K562 (cell line): ENCODE measurements around the gene IRS1. TPM values are rescaled to one million over a fixed set of nuclear protein-coding genes. Genes with fewer than 3 reads are reported as not detected.

ENCODE experiments used
- HIVEP1 ChIP-seq: fragments of 250-450 bp; sonication (Bioruptor Pico); IDR thresholded peaks from 2 replicates; pipeline ENCODE4 v1.4.0; 2020; ENCODE audit warnings: mild to moderate bottlenecking
- KAT2B ChIP-seq: IDR thresholded peaks from one replicate; pipeline ENCODE4 v1.6.1; 2012; ENCODE audit warnings: low read depth, mild to moderate bottlenecking, control low read depth, inconsistent platforms, low read length, moderate library complexity
- RCOR1 ChIP-seq, 2 experiments: IDR thresholded peaks; 2 replicates each; pipeline ENCODE4 v1.6.1; 2012; ENCODE audit warnings: low read depth in 2 of 2, low read length in 2 of 2, borderline replicate concordance in 1 of 2, improper control_type of control experiment in 1 of 2
- TAF9B ChIP-seq: fragments of 450-650 bp; IDR thresholded peaks from 2 replicates; pipeline ENCODE4 v1.6.1; 2018; ENCODE audit warnings: mild to moderate bottlenecking; ENCODE audit not compliant: partially characterized antibody
- ZBTB1 ChIP-seq: sonication (generic); formaldehyde crosslinking; IDR thresholded peaks from 2 replicates; pipeline ENCODE4 v1.8.1; 2023; ENCODE audit warnings: missing genetic modification reagents, low read depth, mild to moderate bottlenecking, borderline replicate concordance
- ZNF232 ChIP-seq: sonication (generic); formaldehyde crosslinking; IDR thresholded peaks from 2 replicates; pipeline ENCODE4 v1.8.0; 2022; ENCODE audit warnings: mild to moderate bottlenecking, missing genetic modification reagents
- ZNF584 ChIP-seq: fragments of 200-800 bp; sonication (Bioruptor generic); IDR thresholded peaks from 2 replicates; pipeline ENCODE4 v1.6.1; 2016; ENCODE audit warnings: low read depth, mild to moderate bottlenecking, missing genetic modification characterization, missing compliant biosample characterization
- ZNF785 ChIP-seq: fragments of 250-450 bp; sonication (Bioruptor Pico); IDR thresholded peaks from 2 replicates; pipeline ENCODE4 v1.4.0; 2020; ENCODE audit warnings: mild to moderate bottlenecking
- polyA plus RNA-seq, 8 experiments: library from polyadenylated mRNA; depleted of rRNA in 4 of 8; stranded (reverse) in 5 of 8; unstranded in 3 of 8; fragments of >200 nt; fragmentation: Nextera tagmentation in 2 of 8; fragmentation: Illumina TruSeq in 1 of 8; extraction: Ambion mirVana in 2 of 8; extraction: Trizol in 1 of 8; gene quantifications; 2 replicates each; pipeline versions ENCODE4 v1.2.1 to v1.2.3, GENCODE V29; 2011 to 2014; ENCODE audit warnings: inconsistent platforms in 1 of 8, missing spikeins in 1 of 8
- total RNA-seq, 7 experiments: library from RNA; depleted of rRNA in 6 of 7; stranded (reverse); fragments of >200 nt in 6 of 7; fragmentation: Illumina TruSeq in 2 of 7; extraction: Trizol in 2 of 7; gene quantifications; 2 replicates each; pipeline versions ENCODE4 v1.2.1 to v1.2.3, GENCODE V29; 2011 to 2021; ENCODE audit warnings: low replicate concordance in 1 of 7
- TF ChIP-seq, protein P1 (sequence below): fragments of 450-650 bp; IDR thresholded peaks from 2 replicates; pipeline ENCODE4 v1.6.1; 2017; ENCODE audit warnings: antibody characterized with exemption, mild to moderate bottlenecking
- TF ChIP-seq, protein P2 (sequence below): sonication (generic); formaldehyde crosslinking; IDR thresholded peaks from 2 replicates; pipeline ENCODE4 v1.8.1; 2023; ENCODE audit warnings: mild to moderate bottlenecking, missing genetic modification reagents

IRS1 gene
- total and polyA plus RNA-seq, 9 of the 15 experiments (the other 6 are each of a cell fraction or from before 2014, with no cell fraction given) = under 0.01 to 0.31 (median 0.08) TPM; not detected in 1

DNA sequence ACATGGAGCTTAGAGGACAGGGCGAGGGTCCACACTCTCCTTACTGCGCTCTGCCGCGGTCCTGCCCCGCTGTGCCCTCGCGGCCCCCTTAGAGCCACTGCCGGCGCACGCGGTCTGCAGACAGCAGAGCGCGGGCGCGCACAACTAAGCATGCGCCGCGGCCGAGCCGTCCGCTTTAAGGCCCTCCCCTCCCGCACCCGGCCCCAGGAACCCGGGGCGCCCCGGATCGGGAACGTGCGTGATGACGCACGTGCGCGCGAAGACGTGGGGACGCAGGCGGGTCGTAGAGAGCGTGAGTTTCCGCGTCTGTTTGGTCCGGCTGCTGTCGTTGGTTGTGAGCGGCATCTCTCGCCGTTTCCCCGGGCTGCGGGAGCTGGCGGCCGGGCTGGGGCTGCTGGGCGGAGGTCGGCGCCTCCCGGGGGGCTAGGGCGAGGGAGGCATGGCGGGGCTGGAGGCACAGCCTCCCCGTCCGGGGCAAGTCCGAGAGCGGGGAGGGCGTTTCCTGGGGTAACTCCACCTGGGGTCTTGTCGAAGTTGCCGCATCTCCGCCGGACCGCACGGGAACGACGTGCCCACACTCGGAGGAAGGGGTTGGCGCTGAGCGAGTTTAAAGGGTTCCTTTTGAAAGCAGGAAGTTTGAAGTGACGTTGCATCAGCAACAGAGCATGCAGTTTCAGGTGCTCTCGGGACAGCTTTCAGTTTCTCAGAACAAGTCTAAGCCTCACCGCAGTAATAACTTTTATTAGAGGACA is 36.4 kb upstream of the IRS1 start, which contains the start of gene RHBDD1 (continued):
- TF ChIP-seq, protein P1, sequence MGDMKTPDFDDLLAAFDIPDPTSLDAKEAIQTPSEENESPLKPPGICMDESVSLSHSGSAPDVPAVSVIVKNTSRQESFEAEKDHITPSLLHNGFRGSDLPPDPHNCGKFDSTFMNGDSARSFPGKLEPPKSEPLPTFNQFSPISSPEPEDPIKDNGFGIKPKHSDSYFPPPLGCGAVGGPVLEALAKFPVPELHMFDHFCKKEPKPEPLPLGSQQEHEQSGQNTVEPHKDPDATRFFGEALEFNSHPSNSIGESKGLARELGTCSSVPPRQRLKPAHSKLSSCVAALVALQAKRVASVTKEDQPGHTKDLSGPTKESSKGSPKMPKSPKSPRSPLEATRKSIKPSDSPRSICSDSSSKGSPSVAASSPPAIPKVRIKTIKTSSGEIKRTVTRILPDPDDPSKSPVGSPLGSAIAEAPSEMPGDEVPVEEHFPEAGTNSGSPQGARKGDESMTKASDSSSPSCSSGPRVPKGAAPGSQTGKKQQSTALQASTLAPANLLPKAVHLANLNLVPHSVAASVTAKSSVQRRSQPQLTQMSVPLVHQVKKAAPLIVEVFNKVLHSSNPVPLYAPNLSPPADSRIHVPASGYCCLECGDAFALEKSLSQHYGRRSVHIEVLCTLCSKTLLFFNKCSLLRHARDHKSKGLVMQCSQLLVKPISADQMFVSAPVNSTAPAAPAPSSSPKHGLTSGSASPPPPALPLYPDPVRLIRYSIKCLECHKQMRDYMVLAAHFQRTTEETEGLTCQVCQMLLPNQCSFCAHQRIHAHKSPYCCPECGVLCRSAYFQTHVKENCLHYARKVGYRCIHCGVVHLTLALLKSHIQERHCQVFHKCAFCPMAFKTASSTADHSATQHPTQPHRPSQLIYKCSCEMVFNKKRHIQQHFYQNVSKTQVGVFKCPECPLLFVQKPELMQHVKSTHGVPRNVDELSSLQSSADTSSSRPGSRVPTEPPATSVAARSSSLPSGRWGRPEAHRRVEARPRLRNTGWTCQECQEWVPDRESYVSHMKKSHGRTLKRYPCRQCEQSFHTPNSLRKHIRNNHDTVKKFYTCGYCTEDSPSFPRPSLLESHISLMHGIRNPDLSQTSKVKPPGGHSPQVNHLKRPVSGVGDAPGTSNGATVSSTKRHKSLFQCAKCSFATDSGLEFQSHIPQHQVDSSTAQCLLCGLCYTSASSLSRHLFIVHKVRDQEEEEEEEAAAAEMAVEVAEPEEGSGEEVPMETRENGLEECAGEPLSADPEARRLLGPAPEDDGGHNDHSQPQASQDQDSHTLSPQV = peak; percentile 64; the same call in 1 of the 2 replicates
- peak; percentile 53 for TF ChIP-seq TAF9B
- no peak for TF ChIP-seq RCOR1 (IDR thresholded peaks at IDR 0.05; ENCODE audit: borderline replicate concordance in 1 of 2, low read depth in 2 of 2, low read length in 2 of 2)
- TF ChIP-seq KAT2B = no peak
- TF ChIP-seq HIVEP1 (CRISPR knock-in tag) = no peak
- TF ChIP-seq, protein P2, sequence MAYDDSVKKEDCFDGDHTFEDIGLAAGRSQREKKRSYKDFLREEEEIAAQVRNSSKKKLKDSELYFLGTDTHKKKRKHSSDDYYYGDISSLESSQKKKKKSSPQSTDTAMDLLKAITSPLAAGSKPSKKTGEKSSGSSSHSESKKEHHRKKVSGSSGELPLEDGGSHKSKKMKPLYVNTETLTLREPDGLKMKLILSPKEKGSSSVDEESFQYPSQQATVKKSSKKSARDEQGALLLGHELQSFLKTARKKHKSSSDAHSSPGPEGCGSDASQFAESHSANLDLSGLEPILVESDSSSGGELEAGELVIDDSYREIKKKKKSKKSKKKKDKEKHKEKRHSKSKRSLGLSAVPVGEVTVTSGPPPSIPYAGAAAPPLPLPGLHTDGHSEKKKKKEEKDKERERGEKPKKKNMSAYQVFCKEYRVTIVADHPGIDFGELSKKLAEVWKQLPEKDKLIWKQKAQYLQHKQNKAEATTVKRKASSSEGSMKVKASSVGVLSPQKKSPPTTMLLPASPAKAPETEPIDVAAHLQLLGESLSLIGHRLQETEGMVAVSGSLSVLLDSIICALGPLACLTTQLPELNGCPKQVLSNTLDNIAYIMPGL (CRISPR knock-in tag) = 0 out of 2 replicates have a peak, but pooled peaks have one; percentile 49
- TF ChIP-seq ZBTB1 (CRISPR knock-in tag) = peak; percentile 79; the same call in 1 of the 2 replicates
- no peak for TF ChIP-seq ZNF785 (CRISPR knock-in tag)
- peak; percentile 94 for TF ChIP-seq ZNF232 (CRISPR knock-in tag)
- no peak; the same call in 1 of the 2 replicates for TF ChIP-seq ZNF584
